GM18867 (cell line): ENCODE data around the gene MPP3.
A peak's percentile ranks its signal among the peaks of the same experiment; 100 is the strongest.

Experiments used
- ATAC-seq: cut with Tn5 transposase; IDR thresholded peaks from one replicate; pipeline ENCODE4 v1.9.1; 2021; ENCODE audit warnings: mild to moderate bottlenecking, moderate library complexity; ENCODE audit not compliant: unreplicated experiment

MPP3 gene

DNA sequence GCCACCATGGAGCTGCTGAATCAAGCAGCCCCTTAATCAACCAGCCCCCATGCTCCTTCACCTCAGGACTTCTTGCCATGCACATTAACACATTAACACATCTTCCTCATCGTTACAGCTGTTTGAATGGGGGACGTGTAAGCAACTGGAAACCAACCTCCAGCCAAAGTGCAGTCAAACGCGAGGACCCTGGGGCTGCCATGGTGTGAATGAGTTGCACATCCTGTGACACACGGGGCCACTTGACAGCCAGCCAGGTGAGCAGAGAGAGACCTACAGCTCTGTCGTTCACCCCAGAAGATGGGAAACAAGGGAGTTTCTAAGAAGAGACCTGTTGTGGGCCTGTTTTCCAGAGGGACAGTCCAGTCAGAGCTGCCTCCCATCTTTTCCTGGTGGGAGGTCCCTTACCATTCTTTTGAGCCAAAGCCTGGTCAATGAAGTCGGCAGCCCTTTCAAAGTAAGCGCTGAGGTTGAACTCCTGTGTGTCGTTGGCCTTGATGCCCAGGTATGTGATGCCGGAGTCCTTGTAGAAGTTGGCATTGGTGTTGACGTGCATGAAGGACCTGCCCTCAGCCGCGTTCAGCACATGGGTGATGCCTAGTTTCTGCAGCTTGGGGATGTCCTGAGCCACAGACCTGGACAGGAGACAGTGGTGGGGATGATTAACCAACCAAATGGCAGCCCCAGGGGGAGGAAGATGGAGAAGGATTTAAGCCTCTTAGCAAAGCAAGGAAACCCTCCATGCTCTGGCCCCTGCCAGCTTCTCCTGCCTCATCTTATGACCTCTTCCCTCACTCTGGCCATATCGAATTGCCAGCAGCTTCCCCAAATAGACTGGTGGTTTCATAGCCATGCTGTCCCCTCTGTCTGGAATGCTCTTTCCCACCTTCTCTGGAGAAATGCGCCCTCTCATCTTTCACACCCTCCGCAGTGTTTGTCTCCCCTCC, 58.4 kb downstream of the MPP3 start:
- ATAC-seq, result no peak

- no peak for ATAC-seq
Measured at GRCh38 chr17:43772877-43773648, 59.9 kb downstream of the MPP3 start.

GRCh38 chr17:43771463-43771862, 61.5 kb downstream of the MPP3 start:
- ATAC-seq, result no peak

DNA sequence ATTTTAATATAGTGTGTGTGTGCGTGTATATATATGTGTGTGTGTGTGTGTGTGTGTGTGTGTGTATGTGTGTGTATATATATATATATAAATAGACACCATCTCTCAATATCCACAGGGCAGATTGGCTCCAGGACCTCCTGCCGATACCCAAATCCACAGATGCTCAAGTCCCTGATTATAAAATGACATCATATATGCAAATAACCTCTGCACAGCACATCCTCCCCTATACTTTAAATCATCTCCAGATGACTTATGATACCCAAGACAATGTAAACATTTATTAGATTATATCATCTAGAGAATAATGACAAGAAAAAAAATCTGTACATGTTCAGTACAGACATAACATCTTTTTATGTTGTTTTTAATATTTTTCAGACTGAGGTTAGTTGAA, 62.0 kb downstream of the MPP3 start:
- no peak for ATAC-seq

GRCh38 chr17:43769859-43770258, 63.1 kb downstream of the MPP3 start:
- ATAC-seq, result no peak

DNA sequence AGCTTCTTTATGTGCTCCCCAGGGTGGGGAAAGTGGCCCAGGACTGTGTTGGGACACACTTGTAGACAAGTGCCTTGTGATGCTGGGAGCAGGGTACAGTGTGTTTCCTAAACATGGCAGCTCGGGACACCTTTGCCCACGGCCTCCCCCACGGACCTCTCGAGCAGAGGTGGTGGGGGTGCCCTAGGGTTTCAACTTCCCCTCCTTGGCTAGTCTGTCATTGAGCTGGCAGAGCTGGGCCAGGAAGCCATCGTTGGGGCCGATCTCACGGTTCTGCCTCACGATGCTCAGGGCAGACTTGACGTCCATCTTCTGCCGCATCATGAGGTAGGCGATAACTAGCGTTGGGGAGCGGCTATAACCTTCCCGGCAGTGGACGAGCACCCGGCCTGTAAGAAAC, 63.5 kb downstream of the MPP3 start:
- ATAC-seq, result no peak

DNA sequence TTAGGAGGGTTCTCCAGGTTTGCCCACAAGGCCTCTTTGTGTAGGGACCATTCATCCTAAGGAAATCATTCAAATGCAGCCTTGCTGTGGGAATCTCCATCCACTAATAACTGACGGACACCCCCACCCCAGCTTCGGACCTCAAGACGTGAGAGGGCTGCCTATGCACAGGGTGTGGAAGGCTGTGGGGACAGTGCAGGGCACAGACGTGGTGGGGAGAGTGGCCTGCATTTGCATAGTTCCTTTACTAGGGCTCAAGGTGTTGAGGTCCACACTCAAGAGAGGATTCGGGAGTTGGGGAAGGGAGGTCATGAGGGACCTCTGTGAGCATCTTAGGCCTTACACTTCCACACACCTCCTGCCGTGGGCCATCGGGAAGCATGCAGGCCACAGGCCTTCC, 64.0 kb downstream of the MPP3 start:
- no peak for ATAC-seq

GRCh38 chr17:43768382-43768781, 64.6 kb downstream of the MPP3 start:
- ATAC-seq, result no peak

DNA sequence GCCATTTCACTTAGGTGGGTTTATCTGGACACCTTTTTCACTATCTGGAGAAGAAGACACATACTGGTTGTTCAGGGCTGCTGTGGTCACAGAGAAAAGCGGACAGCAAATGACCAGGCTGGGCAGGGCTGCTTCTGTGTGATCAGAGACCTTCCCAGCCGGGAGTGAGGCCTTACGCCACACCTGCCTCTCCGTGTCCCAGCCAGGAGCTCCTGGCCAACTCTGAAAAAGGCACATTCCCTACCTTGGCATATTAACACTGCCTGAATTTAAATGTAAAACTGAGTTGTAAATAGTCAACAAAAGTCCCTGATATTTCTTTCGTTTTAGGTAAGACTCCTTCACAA, 65.3 kb downstream of the MPP3 start:
- no peak for ATAC-seq

GRCh38 chr17:43767053-43767712, 65.8 kb downstream of the MPP3 start:
- ATAC-seq, result no peak

- ATAC-seq, result no peak
Measured at GRCh38 chr17:43766413-43767052, 66.4 kb downstream of the MPP3 start.

- peak; percentile 56 for ATAC-seq
Measured at GRCh38 chr17:43760254-43760852, 72.6 kb downstream of the MPP3 start.

GRCh38 chr17:43759836-43760235, 73.1 kb downstream of the MPP3 start:
- ATAC-seq, result no peak

DNA sequence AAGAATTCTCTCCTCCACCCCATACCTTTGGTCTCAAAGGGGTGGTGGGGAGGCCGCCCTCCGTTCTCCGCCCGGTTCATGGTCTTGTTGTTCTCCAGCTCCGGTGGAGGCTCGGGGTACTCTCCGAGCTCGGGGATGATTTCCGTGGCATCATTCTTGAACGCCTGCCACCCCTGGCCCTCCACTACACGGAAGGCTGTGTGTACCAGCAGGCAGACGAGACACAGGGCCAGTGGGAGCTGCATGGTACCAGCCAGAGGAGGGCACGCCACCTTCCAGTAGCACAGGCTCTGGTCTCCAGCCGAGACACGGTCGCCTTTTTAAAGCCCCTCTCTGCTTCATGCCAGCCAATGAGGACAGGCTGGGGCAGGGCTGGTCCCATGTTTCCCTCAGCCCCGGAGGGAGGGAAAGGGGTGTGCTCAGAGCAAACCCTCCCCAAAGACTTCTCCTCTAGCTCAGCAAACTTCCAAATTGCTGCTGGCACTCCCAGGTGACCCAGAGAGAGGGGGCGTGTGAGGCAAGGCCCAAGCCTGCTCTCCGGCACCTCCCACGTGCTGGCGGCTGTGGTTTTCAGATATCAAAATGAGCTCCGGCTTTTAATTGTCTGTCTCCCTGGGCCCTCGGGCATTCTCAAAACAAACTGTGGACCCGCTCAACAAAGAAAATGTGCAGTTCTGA, 74.3 kb downstream of the MPP3 start, which contains the start of gene SOST:
Gene SOST (minus strand): TSS at position 295 of the 678 bp plus-strand sequence. CDS start 50 bp downstream, at position 245.
- no peak for ATAC-seq

GRCh38 chr17:43758086-43758485, 74.9 kb downstream of the MPP3 start:
- ATAC-seq, result no peak

GRCh38 chr17:43757171-43757660, 75.7 kb downstream of the MPP3 start:
- ATAC-seq, result no peak

DNA sequence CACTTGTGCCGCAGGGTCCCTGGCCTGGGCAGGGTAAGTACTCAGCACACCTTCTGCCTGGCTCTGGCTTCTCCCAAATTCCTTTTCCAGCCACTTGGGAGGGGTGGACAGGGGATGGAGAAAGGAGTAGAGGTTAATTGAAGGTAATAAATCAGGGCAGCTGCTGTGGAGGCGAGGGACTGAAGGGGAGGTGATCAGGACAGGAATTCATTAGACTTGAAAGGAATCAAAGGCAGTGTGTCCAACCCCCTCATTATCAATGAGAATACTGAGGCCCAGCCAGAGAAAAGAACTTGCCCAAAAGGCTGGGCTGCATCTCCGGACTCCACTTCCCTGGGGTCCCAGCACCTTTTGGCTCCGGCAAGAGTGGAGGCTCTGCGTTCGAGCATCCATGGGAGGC, 76.7 kb downstream of the MPP3 start:
- ATAC-seq, result no peak

GRCh38 chr17:43755389-43755875, 77.5 kb downstream of the MPP3 start:
- no peak for ATAC-seq

DNA sequence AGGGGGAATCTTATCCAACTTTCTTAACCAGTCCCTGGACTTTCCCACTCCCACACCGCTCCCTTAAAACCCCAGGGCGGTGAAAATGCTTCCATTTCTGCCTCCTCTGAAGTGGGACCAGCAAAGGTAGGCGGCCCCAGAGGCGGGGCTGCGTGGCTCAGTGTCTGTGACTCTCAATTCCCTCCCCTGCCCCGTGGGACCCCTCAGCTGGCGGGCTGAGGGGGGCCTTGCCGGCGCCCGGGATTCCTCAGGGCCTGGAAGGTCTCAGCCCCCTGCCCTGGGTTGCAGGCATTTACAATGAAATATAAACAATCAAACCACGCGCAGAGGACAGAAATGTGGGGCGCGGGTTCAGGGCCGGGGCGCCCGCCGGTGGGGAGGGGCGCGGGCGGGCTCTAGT, 78.0 kb downstream of the MPP3 start:
- ATAC-seq, result no peak
